HUES64 (cell line): ENCODE measurements around the gene FRMPD4.

ENCODE experiments used
- H3K27ac ChIP-seq: 2 replicates; pipeline ENCODE4 v1.7.0; 2013; ENCODE audit warnings: low read depth, low read length, inconsistent platforms
- H3K27me3 ChIP-seq: 2 replicates; pipeline ENCODE4 v1.6.1; 2013; ENCODE audit warnings: mild to moderate bottlenecking, low read length; ENCODE audit not compliant: insufficient read depth
- H3K36me3 ChIP-seq: 2 replicates; pipeline ENCODE4 v1.6.1; 2013; ENCODE audit warnings: mild to moderate bottlenecking, low read length; ENCODE audit not compliant: insufficient read depth
- H3K4me1 ChIP-seq: 2 replicates; pipeline ENCODE4 v1.6.1; 2013; ENCODE audit warnings: mild to moderate bottlenecking, low read length, moderate library complexity; ENCODE audit not compliant: insufficient read depth
- H3K4me3 ChIP-seq: 2 replicates; pipeline ENCODE4 v1.5.1; 2013; ENCODE audit warnings: mild to moderate bottlenecking, low read length, moderate library complexity
- H3K9ac ChIP-seq: 2 replicates; pipeline ENCODE4 v1.6.1; 2013; ENCODE audit warnings: mild to moderate bottlenecking, low read depth, low read length
- H3K9me3 ChIP-seq: 2 replicates; pipeline ENCODE4 v1.6.1; 2013; ENCODE audit warnings: low read depth, low read length; ENCODE audit not compliant: insufficient read depth
- WGBS: fragments of 150-250, 120-280 bp; methylation state at CpG from one replicate; pipeline ENCODE4 v1.1.7; 2013; ENCODE audit warnings: missing lambda C conversion rate; 5-methylcytosine and 5-hydroxymethylcytosine counted together

The FRMPD4 gene

DNA sequence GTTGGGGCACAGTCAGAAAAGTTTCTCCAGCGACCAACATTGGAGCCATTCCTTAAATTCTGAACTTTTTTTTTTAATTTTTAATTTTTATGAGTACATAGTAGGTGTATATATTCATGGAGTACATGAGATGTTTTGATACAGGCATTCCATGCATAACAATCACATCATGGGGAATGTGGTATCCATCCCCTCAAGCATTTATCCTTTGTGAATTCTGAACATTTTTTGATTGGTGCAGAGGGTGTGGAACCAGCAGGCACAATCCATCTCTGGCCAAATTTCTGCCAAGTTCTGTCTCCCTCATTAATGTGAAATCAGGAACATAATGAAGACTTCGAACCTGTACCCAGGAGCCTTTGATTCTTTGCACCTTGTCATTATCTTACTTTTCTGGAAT lies 267.0 kb downstream of the FRMPD4 start:
- Histone ChIP-seq H3K9ac (no peak overlapping the region), H3K27me3 (no peaks in the 10 kb centered on the region), H3K9me3 (no peaks in the 10 kb centered on the region), H3K4me3 (no peak overlapping the region), H3K27ac (no peak overlapping the region), H3K4me1 (no peaks in the 10 kb centered on the region), H3K36me3 (no peaks in the 10 kb centered on the region)
- WGBS: no CpG with 5 or more reads among the region's 2 CpGs

DNA sequence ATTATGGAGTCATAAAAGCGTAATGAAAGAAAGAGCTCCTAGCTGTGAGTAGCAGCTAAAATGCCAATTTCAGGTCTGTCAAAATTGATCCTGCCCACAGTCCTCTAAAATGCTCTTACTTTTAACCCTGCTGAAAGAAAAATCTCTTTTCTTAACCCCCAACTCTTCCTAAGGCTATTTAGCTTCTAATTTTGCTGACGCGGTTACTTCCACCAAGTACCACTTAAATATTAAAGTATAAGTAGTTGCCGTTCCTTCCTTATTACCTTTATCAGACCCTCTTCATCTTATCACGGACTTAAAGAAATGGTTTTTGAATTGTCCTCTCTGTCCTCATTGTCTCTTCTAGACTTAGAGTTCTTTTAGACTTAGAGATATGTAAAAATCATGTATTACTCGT lies 272.2 kb downstream of the FRMPD4 start:
- no peaks in the 10 kb centered on the region for H3K36me3 ChIP-seq
- no peaks in the 10 kb centered on the region for H3K4me1 ChIP-seq
- H3K27ac ChIP-seq: no peak overlapping the region
- H3K4me3 ChIP-seq: no peak overlapping the region
- 91% methylated on average over 1 of the region's 6 CpGs for WGBS
- no peaks in the 10 kb centered on the region for H3K9me3 ChIP-seq
- H3K27me3 ChIP-seq: no peaks in the 10 kb centered on the region
- H3K9ac ChIP-seq: no peak overlapping the region

DNA sequence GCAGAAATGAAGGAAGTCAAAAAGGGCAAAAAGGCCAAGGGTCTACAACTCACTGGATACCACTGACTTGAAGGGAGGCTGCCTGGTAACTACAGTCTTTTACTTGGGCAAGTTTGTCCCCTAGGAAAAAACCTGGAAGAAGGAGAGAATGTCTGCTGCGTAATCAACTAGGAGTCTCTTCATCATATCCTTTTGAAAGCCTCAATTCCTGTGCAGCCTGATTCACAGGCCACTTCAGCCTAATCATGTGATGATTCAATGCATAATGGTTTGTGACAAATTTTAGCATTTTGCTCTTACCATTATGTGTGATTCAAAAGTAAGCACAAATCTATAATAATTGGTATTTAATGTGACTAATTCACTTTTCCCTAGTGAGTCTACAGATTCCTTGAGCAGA lies 273.6 kb downstream of the FRMPD4 start:
- no peak overlapping the region for H3K27ac ChIP-seq
- no peaks in the 10 kb centered on the region for H3K27me3 ChIP-seq
- H3K36me3 ChIP-seq: no peaks in the 10 kb centered on the region
- H3K4me1 ChIP-seq: no peaks in the 10 kb centered on the region
- 100% methylated on average over 1 of the region's 1 CpG for WGBS
- no peaks in the 10 kb centered on the region for H3K9me3 ChIP-seq
- H3K9ac ChIP-seq: no peak overlapping the region
- H3K4me3 ChIP-seq: no peak overlapping the region

DNA sequence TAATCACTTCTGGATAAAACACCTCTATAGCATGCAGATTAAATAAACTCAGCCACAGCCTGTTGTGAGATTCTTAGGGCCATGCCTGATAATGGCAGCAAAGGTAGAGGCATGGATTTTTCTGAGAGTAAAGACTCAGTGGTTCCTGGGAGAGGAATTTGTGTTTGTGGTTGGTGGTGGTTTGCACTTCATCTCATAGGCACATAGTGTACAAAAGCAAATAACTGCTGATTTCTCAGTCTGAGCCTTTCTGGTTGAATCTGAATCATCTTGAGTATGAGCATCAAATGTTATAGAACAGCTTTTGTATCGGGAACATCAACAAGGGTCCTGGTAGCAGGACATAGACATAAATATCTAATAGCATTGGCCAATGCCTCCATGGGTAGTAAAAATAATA lies 274.3 kb downstream of the FRMPD4 start:
- no CpG with 5 or more reads among the region's 1 CpG for WGBS
- Histone ChIP-seq H3K4me1 (no peaks in the 10 kb centered on the region), H3K9ac (no peak overlapping the region), H3K4me3 (no peak overlapping the region), H3K27me3 (no peaks in the 10 kb centered on the region), H3K9me3 (no peaks in the 10 kb centered on the region), H3K27ac (no peak overlapping the region), H3K36me3 (no peaks in the 10 kb centered on the region)

DNA sequence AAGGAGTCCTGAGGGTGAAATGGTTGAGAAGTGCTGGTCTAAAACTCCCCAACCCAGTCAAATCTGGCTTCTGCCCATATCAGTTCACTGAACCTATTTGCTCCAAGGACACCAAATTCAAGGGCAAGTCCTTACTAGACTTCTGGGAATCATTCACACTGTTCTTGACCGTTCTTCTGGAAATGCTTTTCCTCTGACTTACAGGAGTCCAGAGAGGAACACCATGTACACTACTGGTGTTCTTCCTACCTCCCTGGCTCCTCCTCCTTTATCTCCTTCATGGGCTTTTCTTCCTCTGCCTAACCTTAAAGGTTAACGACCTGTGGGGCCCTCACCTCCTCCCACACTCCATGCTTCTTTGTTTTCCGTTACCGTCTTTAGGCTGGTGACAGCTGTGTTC lies 281.3 kb downstream of the FRMPD4 start:
- Histone ChIP-seq H3K36me3 (no peaks in the 10 kb centered on the region), H3K9me3 (no peaks in the 10 kb centered on the region), H3K9ac (no peak overlapping the region), H3K4me1 (no peaks in the 10 kb centered on the region), H3K27ac (no peak overlapping the region), H3K4me3 (no peak overlapping the region), H3K27me3 (no peaks in the 10 kb centered on the region)
- 90% methylated on average over 4 of the region's 4 CpGs for WGBS

DNA sequence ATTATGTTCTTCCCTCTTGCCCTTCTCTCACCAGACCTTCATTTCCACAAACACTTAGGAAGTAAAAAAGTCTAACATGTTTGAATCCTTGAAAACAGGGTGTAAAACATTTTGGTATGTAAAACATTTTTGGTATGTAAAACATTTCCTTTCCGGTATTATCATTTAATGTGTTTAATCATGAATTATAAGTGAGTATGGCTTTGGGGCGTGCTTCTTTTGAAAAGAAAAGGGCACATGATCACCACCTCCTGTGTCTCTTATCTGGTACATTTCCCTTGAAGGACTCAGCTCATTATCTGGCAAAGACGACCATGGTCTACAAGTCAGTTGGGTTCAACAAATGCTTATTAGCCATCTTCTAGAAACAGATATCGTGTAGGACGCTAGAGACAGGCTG lies 283.6 kb downstream of the FRMPD4 start:
- Histone ChIP-seq H3K9me3 (no peaks in the 10 kb centered on the region), H3K36me3 (no peaks in the 10 kb centered on the region), H3K9ac (no peak overlapping the region), H3K27ac (no peak overlapping the region), H3K4me1 (no peaks in the 10 kb centered on the region), H3K27me3 (no peaks in the 10 kb centered on the region), H3K4me3 (no peak overlapping the region)
- 73% methylated on average over 5 of the region's 5 CpGs for WGBS

DNA sequence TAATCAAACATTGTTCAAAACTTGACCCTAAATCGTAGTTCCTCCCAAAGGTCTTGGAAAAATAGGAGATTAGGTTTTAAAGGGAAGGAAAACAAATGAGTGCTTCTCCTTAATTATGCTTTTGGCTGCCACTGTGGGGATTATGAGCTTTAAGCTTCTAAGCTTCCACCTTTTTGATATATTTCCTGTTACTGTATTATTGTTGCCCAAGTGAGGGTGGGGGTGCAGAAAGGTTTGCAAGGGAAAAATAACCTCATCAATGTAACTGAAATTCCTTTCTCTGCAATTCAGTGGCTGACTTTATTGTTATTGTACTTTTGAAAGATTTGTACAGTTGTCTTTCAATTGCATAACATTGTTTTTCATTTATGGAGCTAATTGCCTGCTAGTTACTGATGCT lies 285.1 kb downstream of the FRMPD4 start:
- WGBS: 100% methylated on average over 1 of the region's 1 CpG
- no peaks in the 10 kb centered on the region for H3K27me3 ChIP-seq
- no peaks in the 10 kb centered on the region for H3K9me3 ChIP-seq
- H3K4me3 ChIP-seq: no peak overlapping the region
- H3K36me3 ChIP-seq: no peaks in the 10 kb centered on the region
- no peaks in the 10 kb centered on the region for H3K4me1 ChIP-seq
- no peak overlapping the region for H3K27ac ChIP-seq
- no peak overlapping the region for H3K9ac ChIP-seq

DNA sequence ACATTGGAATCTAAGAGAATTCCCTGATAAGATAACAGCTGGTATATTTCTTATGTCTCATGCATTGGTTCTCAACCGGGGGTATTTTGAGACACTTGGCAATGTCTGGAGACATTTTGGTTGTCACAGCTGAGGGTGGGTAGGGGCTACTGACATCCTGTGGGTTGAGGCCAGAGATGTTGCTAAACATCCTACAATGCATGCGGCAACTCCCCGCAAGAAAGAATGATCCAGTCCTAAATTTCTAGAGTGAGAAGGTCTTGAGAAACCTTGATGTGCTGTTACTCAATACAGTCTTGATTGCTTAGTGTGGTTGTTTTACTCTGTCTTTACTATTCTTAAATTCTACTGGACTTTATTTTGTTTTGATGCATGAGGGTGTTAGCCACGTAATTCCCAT lies 287.2 kb downstream of the FRMPD4 start:
- H3K27me3 ChIP-seq: no peaks in the 10 kb centered on the region
- no peak overlapping the region for H3K27ac ChIP-seq
- WGBS: 97% methylated on average over 4 of the region's 4 CpGs

DNA sequence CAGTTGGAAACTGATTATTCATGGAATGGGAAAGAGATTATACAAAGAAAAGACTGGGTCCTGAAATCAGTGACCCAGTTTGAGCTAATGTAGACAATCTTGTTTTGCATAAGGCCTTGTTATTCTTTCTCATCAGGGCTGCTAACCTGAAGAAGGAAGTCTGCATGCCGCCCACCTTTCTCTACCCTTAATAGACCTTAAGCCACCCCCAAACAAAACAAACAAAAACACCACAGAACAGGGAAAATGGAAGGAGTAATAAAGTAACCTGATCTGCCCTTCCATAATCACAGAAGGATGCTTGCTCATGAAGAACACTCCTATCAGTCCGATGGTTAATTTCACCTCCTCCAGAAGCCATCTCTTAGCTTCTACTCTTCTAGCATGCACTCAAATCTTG lies 288.1 kb downstream of the FRMPD4 start:
- Histone ChIP-seq H3K9me3 (no peaks in the 10 kb centered on the region), H3K36me3 (no peaks in the 10 kb centered on the region), H3K9ac (no peak overlapping the region), H3K27me3 (no peaks in the 10 kb centered on the region), H3K27ac (no peak overlapping the region), H3K4me3 (no peak overlapping the region), H3K4me1 (no peaks in the 10 kb centered on the region)
- 91% methylated on average over 1 of the region's 2 CpGs for WGBS

More for the DNA sequence above, 287.2 kb downstream of the FRMPD4 start:
- no peaks in the 10 kb centered on the region for H3K36me3 ChIP-seq
- H3K9ac ChIP-seq: no peak overlapping the region
- H3K4me3 ChIP-seq: no peak overlapping the region
- H3K9me3 ChIP-seq: no peaks in the 10 kb centered on the region
- H3K4me1 ChIP-seq: no peaks in the 10 kb centered on the region

DNA sequence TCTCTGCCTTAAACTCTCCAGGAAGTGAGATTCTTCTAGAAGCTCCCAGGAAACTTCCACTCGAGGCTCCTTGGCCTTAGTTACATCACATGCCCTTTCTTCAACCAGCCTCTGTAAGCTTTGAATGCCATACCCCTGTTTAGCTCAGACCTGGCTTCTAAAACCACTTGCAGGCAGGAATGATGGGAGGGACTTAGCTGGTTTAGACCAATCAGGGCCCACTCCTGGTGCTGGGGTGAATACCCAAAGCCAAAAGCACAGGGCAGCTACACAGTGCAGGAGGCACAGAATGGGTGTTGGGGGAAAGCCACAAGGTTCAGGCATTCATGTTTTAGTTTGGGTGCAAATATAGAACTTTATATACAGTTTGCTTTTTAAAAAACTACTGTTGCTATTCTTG lies 296.2 kb downstream of the FRMPD4 start:
- WGBS: 79% methylated on average over 1 of the region's 1 CpG
- no peaks in the 10 kb centered on the region for H3K27me3 ChIP-seq
- H3K4me1 ChIP-seq: 0 out of 2 replicates have a peak, but pooled peaks cover 4% of the 10 kb centered on the region
- no peak overlapping the region for H3K27ac ChIP-seq
- no peaks in the 10 kb centered on the region for H3K9me3 ChIP-seq
- no peak overlapping the region for H3K4me3 ChIP-seq
- no peak overlapping the region for H3K9ac ChIP-seq
- H3K36me3 ChIP-seq: no peaks in the 10 kb centered on the region

DNA sequence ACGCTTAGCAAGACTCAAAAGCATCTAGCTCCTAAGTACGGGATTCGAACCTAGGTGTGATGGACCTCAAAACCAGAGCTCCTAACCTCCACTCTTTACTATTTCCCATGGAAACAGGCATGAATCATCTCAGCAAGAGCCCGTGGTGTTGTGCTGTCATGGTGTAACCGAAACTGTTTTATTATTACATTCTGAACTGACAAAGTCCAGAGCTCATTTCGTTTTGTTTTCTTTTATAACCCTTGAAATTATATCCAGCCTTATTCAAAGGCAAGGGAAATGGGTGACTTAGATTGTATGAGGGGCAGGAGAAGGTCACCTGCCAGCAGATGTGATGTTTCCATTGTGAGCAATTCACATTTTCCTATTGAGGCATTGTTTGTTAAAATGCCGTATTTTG lies 301.1 kb downstream of the FRMPD4 start:
- Histone ChIP-seq H3K4me3 (no peak overlapping the region), H3K27ac (peak overlapping the region; percentile 25; the same call in 1 of the 2 replicates), H3K9ac (no peak overlapping the region), H3K27me3 (no peaks in the 10 kb centered on the region), H3K9me3 (no peaks in the 10 kb centered on the region), H3K4me1 (peaks cover 12% of the 10 kb centered on the region; the same call in 1 of the 2 replicates), H3K36me3 (no peaks in the 10 kb centered on the region)
- WGBS: 90% methylated on average over 6 of the region's 7 CpGs

DNA sequence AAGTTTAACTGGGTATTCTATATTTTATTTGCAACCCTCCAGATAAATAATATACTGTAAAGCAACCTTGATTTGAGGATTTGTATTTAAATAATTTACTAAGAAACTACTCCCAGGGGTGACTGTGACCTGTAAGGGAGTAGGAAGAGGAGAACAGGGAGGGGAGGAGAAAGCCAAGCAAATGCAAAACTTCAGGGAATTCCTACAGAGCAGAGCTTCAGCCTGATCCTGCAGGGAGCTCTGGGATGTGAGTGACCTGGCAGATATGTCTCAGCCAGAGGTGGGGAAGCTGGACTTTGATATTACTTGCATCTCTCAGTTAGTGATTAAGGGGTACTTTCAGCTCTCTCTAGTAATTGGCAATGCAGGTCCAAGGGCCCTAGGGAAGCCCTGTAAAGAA lies 302.0 kb downstream of the FRMPD4 start:
- Histone ChIP-seq H3K27me3 (no peaks in the 10 kb centered on the region), H3K27ac (peak overlapping the region; percentile 49; the same call in 1 of the 2 replicates), H3K4me1 (peaks cover 12% of the 10 kb centered on the region; the same call in 1 of the 2 replicates), H3K9me3 (no peaks in the 10 kb centered on the region), H3K4me3 (no peak overlapping the region), H3K36me3 (no peaks in the 10 kb centered on the region), H3K9ac (no peak overlapping the region)
